Fibroblast of pulmonary artery (primary cell): ENCODE results near the gene SNRPD3.

Source experiments
- DNase-seq: peaks from one replicate; pipeline ENCODE4 v3.0.0-alpha.2; 2010; ENCODE audit warnings: low read depth
- H3K4me3 ChIP-seq: replicated peaks from 2 replicates; pipeline ENCODE4 v1.5.1; 2011; ENCODE audit warnings: low read depth, mild to moderate bottlenecking, control low read depth, low read length, moderate library complexity
- TF ChIP-seq, protein P1 (sequence below): IDR thresholded peaks from 2 replicates; pipeline ENCODE4 v1.5.1; 2011; ENCODE audit warnings: mild to moderate bottlenecking, control low read depth, low read length, inconsistent platforms; ENCODE audit errors: missing control alignments

Gene SNRPD3

DNA sequence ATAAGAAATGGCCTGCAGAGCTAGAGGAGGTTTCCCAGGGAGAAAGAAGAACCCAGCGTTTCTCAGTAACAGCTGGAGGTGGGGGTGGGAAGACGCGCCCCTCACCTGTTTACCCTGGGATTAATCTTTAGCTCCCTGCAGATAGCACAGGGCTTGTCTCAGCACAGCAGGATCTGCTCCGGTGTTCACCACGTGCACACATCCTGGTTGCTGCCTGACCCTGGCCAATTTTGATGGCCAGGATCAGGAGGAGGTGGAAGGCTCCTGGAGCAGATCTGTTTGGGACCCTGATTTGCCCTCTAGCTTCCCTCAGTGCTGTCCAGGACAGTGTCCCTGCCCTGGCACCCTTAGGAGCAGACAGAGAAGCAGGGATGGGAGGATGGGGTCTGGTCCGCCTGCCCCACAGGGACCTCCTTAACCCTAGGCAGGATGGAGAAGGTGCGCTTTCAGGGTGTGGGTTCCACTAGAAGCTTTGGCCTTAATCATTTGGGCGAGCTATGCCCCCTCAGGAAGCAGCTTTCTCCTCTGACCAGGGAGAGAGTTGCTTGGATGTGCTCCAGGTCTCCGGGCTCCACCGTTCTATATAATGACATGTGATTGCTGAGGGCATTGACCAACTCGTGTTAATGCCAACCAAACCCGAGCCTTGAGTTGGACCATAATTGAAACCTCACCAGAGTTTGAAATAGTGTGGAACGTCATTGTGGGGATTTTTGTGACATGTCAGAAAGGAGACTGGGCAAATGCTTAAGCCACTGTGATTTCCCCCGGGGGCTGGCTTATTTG is 41.4 kb upstream of the SNRPD3 start:
- no peak for DNase-seq
- H3K4me3 ChIP-seq, result no peak overlapping the region
- TF ChIP-seq, protein P1, sequence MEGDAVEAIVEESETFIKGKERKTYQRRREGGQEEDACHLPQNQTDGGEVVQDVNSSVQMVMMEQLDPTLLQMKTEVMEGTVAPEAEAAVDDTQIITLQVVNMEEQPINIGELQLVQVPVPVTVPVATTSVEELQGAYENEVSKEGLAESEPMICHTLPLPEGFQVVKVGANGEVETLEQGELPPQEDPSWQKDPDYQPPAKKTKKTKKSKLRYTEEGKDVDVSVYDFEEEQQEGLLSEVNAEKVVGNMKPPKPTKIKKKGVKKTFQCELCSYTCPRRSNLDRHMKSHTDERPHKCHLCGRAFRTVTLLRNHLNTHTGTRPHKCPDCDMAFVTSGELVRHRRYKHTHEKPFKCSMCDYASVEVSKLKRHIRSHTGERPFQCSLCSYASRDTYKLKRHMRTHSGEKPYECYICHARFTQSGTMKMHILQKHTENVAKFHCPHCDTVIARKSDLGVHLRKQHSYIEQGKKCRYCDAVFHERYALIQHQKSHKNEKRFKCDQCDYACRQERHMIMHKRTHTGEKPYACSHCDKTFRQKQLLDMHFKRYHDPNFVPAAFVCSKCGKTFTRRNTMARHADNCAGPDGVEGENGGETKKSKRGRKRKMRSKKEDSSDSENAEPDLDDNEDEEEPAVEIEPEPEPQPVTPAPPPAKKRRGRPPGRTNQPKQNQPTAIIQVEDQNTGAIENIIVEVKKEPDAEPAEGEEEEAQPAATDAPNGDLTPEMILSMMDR, result no peak

DNA sequence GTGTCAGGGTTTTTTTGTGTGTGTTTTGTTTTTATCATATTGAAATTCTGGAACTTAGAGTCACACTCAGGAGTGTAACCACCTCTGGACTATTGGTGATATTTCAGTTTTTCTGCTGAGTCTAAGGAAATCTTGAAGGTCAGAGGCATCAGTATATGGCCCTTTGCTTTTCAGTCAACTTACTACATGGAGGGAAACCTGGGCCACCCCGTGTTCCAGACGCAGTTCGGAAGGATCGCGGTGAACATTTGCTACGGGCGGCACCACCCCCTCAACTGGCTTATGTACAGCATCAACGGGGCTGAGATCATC is 40.8 kb upstream of the SNRPD3 start:
- DNase-seq, result no peak
- TF ChIP-seq, protein P1, result no peak

DNA sequence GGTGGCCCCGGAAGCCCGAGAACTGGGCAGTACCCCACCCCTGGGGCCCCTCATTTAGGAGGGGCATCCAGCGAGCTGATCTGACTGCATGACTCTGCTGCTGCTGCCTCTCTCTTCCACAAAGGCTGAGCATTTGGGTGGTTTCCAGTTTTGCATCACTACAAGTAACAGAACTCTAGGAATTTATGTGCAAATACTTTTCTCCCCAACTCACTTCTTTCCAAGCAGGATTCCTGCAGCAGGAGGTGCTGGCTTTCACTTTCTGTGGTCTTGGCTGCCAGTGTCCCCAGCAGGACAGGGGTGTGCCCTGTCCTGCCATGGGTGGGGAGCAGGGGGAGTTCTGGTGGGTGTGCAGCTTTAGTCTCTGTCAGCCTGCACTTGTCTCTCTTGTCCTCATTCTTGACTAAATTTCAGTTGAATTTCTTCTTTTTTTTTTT is 39.5 kb upstream of the SNRPD3 start:
- TF ChIP-seq, protein P1, result peak; percentile 18
- no peak overlapping the region for H3K4me3 ChIP-seq
- DNase-seq, result peak; percentile 91

More for the DNA sequence above, 40.8 kb upstream of the SNRPD3 start:
- no peak overlapping the region for H3K4me3 ChIP-seq

DNA sequence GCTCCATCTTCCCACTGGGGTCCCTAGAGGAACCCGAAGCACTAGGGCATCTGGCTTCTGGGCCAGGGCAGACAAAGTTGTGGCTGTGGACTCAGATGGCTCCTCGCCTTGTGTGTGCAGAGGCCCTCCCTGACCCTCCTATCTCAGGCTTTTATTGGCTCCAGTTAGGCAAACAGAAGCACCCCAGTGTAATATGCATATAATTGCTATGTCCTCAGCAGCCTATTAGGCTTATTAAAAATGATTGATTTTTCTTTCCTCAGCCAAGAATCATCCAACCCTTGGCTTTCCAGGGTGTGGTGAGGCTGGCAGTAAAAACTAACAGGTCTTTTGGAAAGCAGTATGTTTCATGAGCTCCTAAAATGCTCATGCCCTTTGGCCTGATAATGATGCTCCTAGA is 38.4 kb upstream of the SNRPD3 start:
- no peak overlapping the region for H3K4me3 ChIP-seq
- DNase-seq, result no peak
- TF ChIP-seq, protein P1, result no peak

DNA sequence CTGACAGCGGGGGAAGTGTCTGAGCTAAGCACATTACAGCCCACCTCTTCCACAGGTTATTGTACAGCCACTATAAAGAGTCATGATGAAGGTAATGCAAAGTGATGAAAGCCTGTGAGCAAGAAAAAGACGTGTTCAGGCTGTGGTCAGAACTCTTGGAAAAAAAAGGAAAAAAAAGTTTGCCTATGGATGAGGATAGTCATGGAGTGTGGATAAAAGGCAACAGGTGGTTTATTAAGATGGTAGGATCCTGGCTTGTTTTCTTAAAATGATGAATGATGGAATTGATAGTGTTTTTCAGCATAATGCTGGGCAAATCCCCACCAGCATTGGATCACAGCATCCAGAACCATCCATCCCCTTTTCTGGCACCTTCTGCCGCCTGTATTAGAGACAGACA is 37.6 kb upstream of the SNRPD3 start:
- no peak overlapping the region for H3K4me3 ChIP-seq
- TF ChIP-seq, protein P1, result no peak
- no peak for DNase-seq

DNA sequence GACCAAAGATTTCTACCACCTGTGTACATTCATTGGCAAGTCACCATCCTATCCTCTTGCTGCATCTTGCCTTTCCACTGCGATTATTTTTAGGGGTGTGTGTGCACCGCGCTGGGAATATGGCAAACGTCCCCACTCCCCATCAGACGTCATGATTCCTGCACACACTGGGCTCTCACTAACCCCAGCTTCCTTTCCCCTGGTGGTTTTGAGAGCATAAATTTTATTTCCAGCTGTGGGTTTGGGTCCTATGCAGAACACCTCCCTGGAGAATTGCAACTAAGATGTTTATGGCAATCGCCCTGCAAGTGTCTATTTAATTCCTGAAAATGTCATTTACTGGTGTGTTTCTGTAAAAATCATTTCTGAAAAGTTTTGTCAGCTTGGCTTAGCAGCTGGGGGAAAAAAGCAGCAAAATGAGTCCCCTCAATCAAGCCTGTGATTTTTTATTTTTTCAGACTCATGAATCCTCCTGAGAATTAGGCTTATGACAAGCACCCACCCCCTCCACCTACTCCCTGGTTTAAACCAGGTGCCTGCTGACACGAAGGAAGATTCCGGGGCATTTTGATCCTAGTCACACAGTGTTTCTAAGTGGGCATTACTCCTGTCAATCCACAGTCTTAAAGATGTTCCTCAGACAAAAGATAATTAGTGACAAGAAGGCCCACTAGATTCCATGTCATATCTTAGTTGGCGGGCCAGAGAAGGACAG is 36.9 kb upstream of the SNRPD3 start:
- TF ChIP-seq, protein P1, result no peak
- DNase-seq, result no peak
- H3K4me3 ChIP-seq, result no peak overlapping the region
